Common myeloid progenitor, CD34-positive (primary cell): Measurements from ENCODE around the gene FSIP1.

Experiments used
- CTCF ChIA-PET: fragments of 350-600 bp; sonication (Branson Sonifier 250); formaldehyde crosslinking; loops from one replicate; lab custom pipeline; 2021; ENCODE audit warnings: antibody characterized with exemption; lab: Charles Lee
- POLR2A ChIA-PET: fragments of 350-600 bp; sonication (Branson Sonifier 250); formaldehyde crosslinking; loops from one replicate; lab custom pipeline; 2021; ENCODE audit warnings: antibody characterized with exemption; lab: Charles Lee
- DNase-seq, 3 donors: peaks; one replicate each; pipeline versions ENCODE4 v3.0.0 to v3.0.0-alpha.2; 2013
- H3K27ac ChIP-seq, 2 experiments: 1 replicate in 1 of 2; 2 replicates in 1 of 2; pipeline ENCODE4 v1.7.0; 2013; ENCODE audit warnings: inconsistent platforms in 2 of 2, low read length in 2 of 2, mild to moderate bottlenecking in 2 of 2, low read depth in 1 of 2, moderate library complexity in 1 of 2; ENCODE audit not compliant: severe bottlenecking in 2 of 2, insufficient read depth in 1 of 2, poor library complexity in 1 of 2
- H3K27me3 ChIP-seq, 5 experiments: replicated peaks in 2 of 5; 1 replicate in 3 of 5; 2 replicates in 2 of 5; pipeline versions ENCODE4 v1.6.1 to v1.7.0; 2013; ENCODE audit warnings: low read length in 4 of 5, mild to moderate bottlenecking in 2 of 5, moderate library complexity in 2 of 5, inconsistent platforms in 1 of 5; ENCODE audit not compliant: insufficient read depth in 5 of 5, control insufficient read depth in 4 of 5
- H3K36me3 ChIP-seq, 4 experiments: 1 replicate in 2 of 4; 2 replicates in 2 of 4; pipeline versions ENCODE4 v1.6.1 to v1.7.0; 2013; ENCODE audit warnings: low read length in 3 of 4, control low read depth in 1 of 4, mild to moderate bottlenecking in 1 of 4; ENCODE audit not compliant: control insufficient read depth in 4 of 4, insufficient read depth in 4 of 4
- H3K4me1 ChIP-seq, 4 experiments: 1 replicate in 3 of 4; 2 replicates in 1 of 4; pipeline versions ENCODE4 v1.6.1 to v1.7.1; 2013; ENCODE audit warnings: low read length in 3 of 4, mild to moderate bottlenecking in 3 of 4, control low read depth in 1 of 4, inconsistent platforms in 1 of 4, moderate library complexity in 1 of 4; ENCODE audit not compliant: control insufficient read depth in 4 of 4, insufficient read depth in 4 of 4; ENCODE audit errors: control extremely low read depth in 1 of 4
- H3K4me3 ChIP-seq, 7 experiments: 1 replicate in 4 of 7; 2 replicates in 3 of 7; pipeline versions ENCODE4 v1.5.1 to v1.7.0; 2013; ENCODE audit warnings: mild to moderate bottlenecking in 7 of 7, low read length in 6 of 7, moderate library complexity in 6 of 7, inconsistent platforms in 2 of 7, low read depth in 2 of 7, control low read depth in 1 of 7; ENCODE audit not compliant: insufficient read depth in 4 of 7, control insufficient read depth in 1 of 7; ENCODE audit errors: extremely low read depth in 1 of 7
- H3K9me3 ChIP-seq, 5 experiments: 1 replicate in 4 of 5; 2 replicates in 1 of 5; pipeline versions ENCODE4 v1.6.1 to v1.7.1; 2013; ENCODE audit warnings: low read length in 4 of 5, mild to moderate bottlenecking in 2 of 5, inconsistent platforms in 1 of 5, low read depth in 1 of 5, moderate library complexity in 1 of 5; ENCODE audit not compliant: control insufficient read depth in 4 of 5, insufficient read depth in 2 of 5; ENCODE audit errors: control extremely low read depth in 1 of 5
- WGBS: methylation state at CpG from one replicate; pipeline ENCODE4 v1.1.5; 2013; ENCODE audit not compliant: insufficient coverage; 5-methylcytosine and 5-hydroxymethylcytosine counted together

Gene FSIP1

DNA sequence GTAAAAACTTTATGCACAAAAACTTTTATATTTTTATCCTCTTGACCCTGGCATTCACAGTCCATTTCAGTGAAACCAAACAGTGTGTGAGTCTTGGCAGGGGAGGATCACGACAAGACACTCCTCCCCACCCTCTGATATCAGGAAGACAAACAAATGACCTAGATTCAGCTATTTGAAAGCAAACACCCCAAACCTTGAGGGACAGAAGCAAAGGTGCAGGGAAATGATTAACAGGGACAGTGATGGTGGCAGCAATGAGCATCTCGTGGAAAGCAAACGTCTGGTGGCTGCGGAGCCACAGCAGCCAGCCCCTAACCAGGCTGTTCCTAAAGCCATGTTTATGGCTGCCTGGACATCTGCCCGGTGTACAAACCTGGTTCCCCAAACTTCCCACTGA is 52.1 kb downstream of the FSIP1 start:
- WGBS = 95% methylated on average over 5 of the region's 5 CpGs
- ChIA-PET POLR2A (no interaction called here), CTCF (no interaction called here)
- H3K4me3 ChIP-seq = no peak overlapping the region
- no peak overlapping the region for H3K27ac ChIP-seq
- H3K27me3 ChIP-seq = no peaks in the 10 kb centered on the region
- no peaks in the 10 kb centered on the region for H3K9me3 ChIP-seq
- no peaks in the 10 kb centered on the region for H3K4me1 ChIP-seq
- no peaks in the 10 kb centered on the region for H3K36me3 ChIP-seq
- DNase-seq = no peak

GRCh38 chr15:39729500-39729899 is 53.1 kb downstream of the FSIP1 start:
- H3K27me3 ChIP-seq = no peaks in the 10 kb centered on the region
- ChIA-PET CTCF (no interaction called here), POLR2A (no interaction called here)
- DNase-seq = no peak
- WGBS = 96% methylated on average over 4 of the region's 4 CpGs
- H3K9me3 ChIP-seq = no peaks in the 10 kb centered on the region
- no peaks in the 10 kb centered on the region for H3K4me1 ChIP-seq
- no peak overlapping the region for H3K27ac ChIP-seq
- H3K4me3 ChIP-seq = no peak overlapping the region
- no peaks in the 10 kb centered on the region for H3K36me3 ChIP-seq

DNA sequence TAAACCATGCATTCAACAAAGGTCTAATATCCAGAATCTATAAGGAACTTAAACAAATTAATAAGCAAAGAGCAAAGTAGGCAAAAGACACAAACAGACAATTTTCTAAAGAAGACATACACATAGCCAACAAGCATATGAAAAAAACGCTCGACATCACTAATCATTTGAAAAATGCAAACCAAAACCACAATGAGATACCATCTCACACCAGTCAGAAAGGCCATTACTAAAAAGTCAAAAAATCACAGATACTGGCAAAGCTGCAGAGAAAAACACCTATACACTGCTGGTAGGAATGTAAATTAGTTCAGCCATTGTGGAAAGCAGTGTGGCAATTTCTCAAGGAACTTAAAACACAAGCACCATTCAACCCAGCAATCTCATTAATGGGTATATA is 53.8 kb downstream of the FSIP1 start:
- Histone ChIP-seq H3K27ac (no peak overlapping the region), H3K36me3 (no peaks in the 10 kb centered on the region), H3K9me3 (no peaks in the 10 kb centered on the region), H3K27me3 (no peaks in the 10 kb centered on the region), H3K4me1 (no peaks in the 10 kb centered on the region), H3K4me3 (no peak overlapping the region)
- ChIA-PET POLR2A (no interaction called here), CTCF (no interaction called here)
- DNase-seq = no peak
- 94% methylated on average over 2 of the region's 2 CpGs for WGBS

DNA sequence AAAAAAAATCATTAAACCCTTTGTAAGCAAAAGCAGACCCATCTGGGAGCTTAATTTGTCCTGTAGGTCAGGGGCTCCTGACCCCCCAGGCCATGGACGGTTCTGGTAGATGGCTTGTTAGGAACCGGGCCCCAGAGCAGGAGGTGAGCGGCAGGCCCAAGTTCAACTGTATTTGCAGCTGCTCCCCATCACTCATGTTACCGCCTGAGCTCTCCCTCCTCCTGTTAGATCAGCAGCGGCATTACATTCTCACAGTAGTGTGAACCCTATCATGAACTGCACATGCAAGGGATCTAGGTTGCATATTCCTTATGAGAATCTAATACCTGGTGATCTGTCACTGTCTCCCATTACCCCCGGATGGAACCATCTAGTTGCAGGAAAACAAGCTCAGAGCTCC is 60.7 kb downstream of the FSIP1 start:
- CTCF ChIA-PET = no interaction called here

DNA sequence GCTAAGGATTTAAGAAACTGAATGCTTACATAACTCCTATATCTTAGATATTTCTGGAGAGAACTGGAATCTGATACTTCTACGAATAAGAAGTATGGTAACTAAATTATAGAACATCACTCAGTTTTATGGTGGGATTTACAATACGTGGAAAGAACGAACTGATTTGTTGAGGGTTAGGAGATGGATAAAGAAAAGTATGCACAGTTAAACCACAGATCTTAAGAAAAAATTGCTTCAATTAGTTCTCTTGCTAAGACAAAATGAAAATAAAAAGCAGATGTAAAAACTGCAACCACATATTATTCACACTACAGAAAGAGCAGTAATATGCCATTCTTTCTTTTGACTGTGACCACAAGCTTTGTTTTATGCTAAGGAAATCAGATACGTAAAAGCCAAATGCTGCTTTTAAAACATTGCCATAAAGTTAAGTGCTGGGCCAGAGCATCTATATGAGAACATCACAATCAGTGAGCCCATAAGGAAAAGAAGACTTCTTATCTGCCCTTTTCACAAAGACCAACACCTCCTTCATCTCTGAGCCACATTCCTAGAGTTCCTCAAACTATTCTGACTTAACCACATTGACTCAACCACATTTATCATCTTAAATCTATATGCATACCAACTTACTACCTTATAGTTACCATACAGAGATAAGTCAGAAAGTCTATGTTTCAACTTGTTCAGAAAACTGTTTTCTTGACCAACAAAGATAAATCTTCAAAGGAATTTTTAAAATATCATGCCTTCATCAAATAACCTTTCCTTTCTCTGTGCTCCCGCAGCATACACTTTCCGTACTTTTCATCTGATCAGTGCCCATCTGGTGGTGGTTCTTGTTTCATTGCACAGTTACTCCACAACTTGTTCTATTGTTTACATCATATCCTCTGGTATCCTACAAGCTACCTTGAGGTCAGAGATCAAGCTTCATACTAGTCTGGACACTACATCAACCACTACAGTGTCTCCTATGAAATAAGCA is 61.7 kb downstream of the FSIP1 start:
- no peaks in the 10 kb centered on the region for H3K36me3 ChIP-seq
- no peaks in the 10 kb centered on the region for H3K9me3 ChIP-seq
- ChIA-PET CTCF (interaction anchor here (1.2 kb wide), 1 partner anchor 904 kb away, joined by 3 read pairs; no protein-coding TSS in a partner anchor), POLR2A (no interaction called here)
- H3K27me3 ChIP-seq = no peaks in the 10 kb centered on the region
- 75% methylated on average over 3 of the region's 6 CpGs for WGBS
- peaks cover 4 to 24% (median 8%) of the 10 kb centered on the region in 4 experiments for H3K4me1 ChIP-seq
- DNase-seq = peak in 2 of 3 donors; percentile 49 to 50
- H3K4me3 ChIP-seq = no peak overlapping the region
- H3K27ac ChIP-seq = no peak overlapping the region

More for the DNA sequence above, 60.7 kb downstream of the FSIP1 start:
- peaks cover 4 to 24% (median 8%) of the 10 kb centered on the region in 4 experiments for H3K4me1 ChIP-seq
- no peak overlapping the region for H3K4me3 ChIP-seq
- POLR2A ChIA-PET = no interaction called here
- no peaks in the 10 kb centered on the region for H3K9me3 ChIP-seq
- DNase-seq = no peak
- H3K27me3 ChIP-seq = no peaks in the 10 kb centered on the region
- WGBS = 95% methylated on average over 5 of the region's 6 CpGs
- H3K36me3 ChIP-seq = no peaks in the 10 kb centered on the region
- no peak overlapping the region for H3K27ac ChIP-seq

DNA sequence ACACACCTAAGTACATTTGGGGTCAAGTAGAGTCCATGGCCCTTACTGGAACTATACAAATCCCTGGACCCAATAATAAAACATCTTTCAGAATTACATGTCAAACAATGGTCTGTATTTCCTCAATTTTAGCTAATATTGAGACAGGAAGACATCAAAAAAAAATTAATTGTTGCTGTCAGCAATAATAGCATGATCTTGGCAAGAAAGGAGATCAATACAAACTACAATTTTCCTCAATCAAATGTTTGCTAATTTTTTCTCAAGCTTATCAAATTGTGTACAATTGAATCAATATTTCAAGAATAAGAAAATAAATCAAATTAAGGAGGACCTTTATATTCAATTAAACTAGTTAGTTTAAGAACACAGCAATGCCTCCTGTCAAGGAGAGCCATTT is 62.6 kb downstream of the FSIP1 start:
- no peaks in the 10 kb centered on the region for H3K27me3 ChIP-seq
- no peaks in the 10 kb centered on the region for H3K36me3 ChIP-seq
- peaks cover 0 to 4% (median 2%) of the 10 kb centered on the region in 5 experiments for H3K9me3 ChIP-seq
- ChIA-PET POLR2A (no interaction called here), CTCF (interaction anchor here (1.2 kb wide), 1 partner anchor 903 kb away, joined by 3 read pairs; no protein-coding TSS in a partner anchor)
- no peak overlapping the region for H3K27ac ChIP-seq
- peaks cover 4 to 24% (median 8%) of the 10 kb centered on the region in 4 experiments for H3K4me1 ChIP-seq
- no peak for DNase-seq
- H3K4me3 ChIP-seq = no peak overlapping the region

GRCh38 chr15:39719109-39719508 is 63.5 kb downstream of the FSIP1 start:
- POLR2A ChIA-PET = interaction anchor here (0.6 kb wide), 1 partner anchor 25 kb away, joined by 3 read pairs; no protein-coding TSS in a partner anchor
- CTCF ChIA-PET = interaction anchor here (1.5 kb wide), 1 partner anchor 33 kb away, joined by 5 read pairs; no protein-coding TSS in a partner anchor
- no CpG with 5 or more reads among the region's 1 CpG for WGBS
- Histone ChIP-seq H3K4me1 (peaks cover 4 to 24% (median 8%) of the 10 kb centered on the region in 4 experiments), H3K4me3 (no peak overlapping the region), H3K9me3 (peaks cover 0 to 4% (median 2%) of the 10 kb centered on the region in 5 experiments), H3K27me3 (no peaks in the 10 kb centered on the region), H3K27ac (no peak overlapping the region), H3K36me3 (no peaks in the 10 kb centered on the region)
- DNase-seq = no peak
